B cell (primary cell): ENCODE data around the gene BMP2K. TPM values are rescaled to one million over a fixed set of nuclear protein-coding genes. Genes with fewer than 3 reads are reported as not detected.
A peak's percentile ranks its signal among the peaks of the same experiment; 100 is the strongest.

Experiments used
- ATAC-seq: fragments of 200-7000 bp; cut with Tn5 transposase; one replicate; pipeline ENCODE4 v1.10.0; 2021; ENCODE audit warnings: low read depth, mild to moderate bottlenecking, moderate number of reproducible peaks, moderate library complexity
- CTCF ChIA-PET: fragments of 350-600 bp; sonication (Branson Sonifier 250); formaldehyde crosslinking; loops from one replicate; lab custom pipeline; 2021; ENCODE audit warnings: antibody characterized with exemption, inconsistent platforms; lab: Charles Lee
- POLR2A ChIA-PET: fragments of 350-600 bp; sonication (Branson Sonifier 250); formaldehyde crosslinking; loops from one replicate; lab custom pipeline; 2021; ENCODE audit warnings: antibody characterized with exemption; lab: Charles Lee
- DNase-seq: peaks from one replicate; pipeline ENCODE4 v3.0.0; 2013
- H2AFZ ChIP-seq: 2 replicates; pipeline ENCODE4 v1.6.1; 2012; ENCODE audit warnings: mild to moderate bottlenecking, low read depth, low read length; ENCODE audit not compliant: insufficient read depth, poor library complexity, severe bottlenecking
- H3K27ac ChIP-seq, 2 donors: 1 replicate in 1 of 2; 2 replicates in 1 of 2; pipeline ENCODE4 v1.5.1; 2012 to 2013; ENCODE audit warnings: low read length in 2 of 2, mild to moderate bottlenecking in 2 of 2, moderate library complexity in 1 of 2
- H3K27me3 ChIP-seq, 4 experiments: fragments of 200-600 bp in 1 of 4; sonication (generic) in 1 of 4; replicated peaks in 1 of 4; 1 replicate in 2 of 4; 2 replicates in 2 of 4; pipeline versions ENCODE4 v1.6.1 to v1.7.0; 2013 to 2016; ENCODE audit warnings: low read length in 3 of 4, mild to moderate bottlenecking in 2 of 4, mixed read lengths in 1 of 4, moderate library complexity in 1 of 4; ENCODE audit not compliant: insufficient read depth in 4 of 4, control insufficient read depth in 3 of 4; ENCODE audit errors: control extremely low read depth in 1 of 4
- H3K36me3 ChIP-seq, 2 experiments: replicated peaks in 1 of 2; 1 replicate in 1 of 2; 2 replicates in 1 of 2; pipeline versions ENCODE4 v1.6.1 to v1.7.1; 2013; ENCODE audit warnings: low read length in 1 of 2; ENCODE audit not compliant: insufficient read depth in 2 of 2, control insufficient read depth in 1 of 2; ENCODE audit errors: control extremely low read depth in 1 of 2, extremely low read depth in 1 of 2
- H3K4me1 ChIP-seq, 2 donors: fragments of 200-600 bp in 1 of 2; sonication (generic) in 1 of 2; 1 replicate in 1 of 2; 2 replicates in 1 of 2; pipeline versions ENCODE4 v1.5.1 to v1.6.1; 2013 to 2017; ENCODE audit warnings: low read length in 2 of 2; ENCODE audit not compliant: control insufficient read depth in 2 of 2, insufficient read depth in 2 of 2
- H3K4me2 ChIP-seq: replicated peaks from 2 replicates; pipeline ENCODE3; 2012; ENCODE audit warnings: mild to moderate bottlenecking, low read depth, low read length; ENCODE audit not compliant: poor library complexity, severe bottlenecking
- H3K4me3 ChIP-seq, 5 experiments: fragments of 200-600 bp in 1 of 5; sonication (generic) in 1 of 5; 1 replicate in 3 of 5; 2 replicates in 2 of 5; pipeline versions ENCODE4 v1.5.1 to v1.7.0; 2011 to 2016; ENCODE audit warnings: low read length in 4 of 5, mild to moderate bottlenecking in 4 of 5, low read depth in 2 of 5, control low read depth in 1 of 5, moderate library complexity in 1 of 5; ENCODE audit not compliant: insufficient read depth in 1 of 5; ENCODE audit errors: control extremely low read depth in 1 of 5, extremely low read depth in 1 of 5
- H3K79me2 ChIP-seq: fragments of 200-600 bp; sonication (generic); one replicate; pipeline ENCODE4 v1.6.0; 2016; ENCODE audit warnings: low read length; ENCODE audit not compliant: control insufficient read depth, insufficient read depth
- H3K9ac ChIP-seq: fragments of 200-600 bp; sonication (generic); 2 replicates; pipeline ENCODE4 v1.6.1; 2017; ENCODE audit warnings: mild to moderate bottlenecking, low read length, moderate library complexity
- H3K9me3 ChIP-seq, 3 donors: one replicate each; pipeline versions ENCODE4 v1.6.1 to v1.7.1; 2013; ENCODE audit warnings: low read length in 2 of 3; ENCODE audit not compliant: control insufficient read depth in 2 of 3, insufficient read depth in 1 of 3; ENCODE audit errors: control extremely low read depth in 1 of 3
- H4K20me1 ChIP-seq: 2 replicates; pipeline ENCODE4 v1.6.0; 2012; ENCODE audit warnings: mild to moderate bottlenecking, low read length; ENCODE audit not compliant: insufficient read depth, control insufficient read depth, poor library complexity, severe bottlenecking
- H3K27ac Mint-ChIP-seq: one replicate; pipeline ENCODE4 v1.8.0; 2021; ENCODE audit warnings: mixed read lengths
- H3K27me3 Mint-ChIP-seq: one replicate; pipeline ENCODE4 v1.8.0; 2021; ENCODE audit warnings: mixed read lengths
- H3K4me1 Mint-ChIP-seq: one replicate; pipeline ENCODE4 v1.8.0; 2021; ENCODE audit warnings: mixed read lengths
- H3K4me3 Mint-ChIP-seq: one replicate; pipeline ENCODE4 v1.8.0; 2021; ENCODE audit warnings: mixed read lengths
- H3K9me3 Mint-ChIP-seq: one replicate; pipeline ENCODE4 v1.8.0; 2022; ENCODE audit warnings: mixed read lengths; ENCODE audit not compliant: insufficient read depth
- CTCF ChIP-seq: fragments of 200-600 bp; IDR thresholded peaks from one replicate; pipeline ENCODE4 v1.8.0; 2022; ENCODE audit warnings: antibody characterized with exemption, mild to moderate bottlenecking
- EZH2 ChIP-seq: IDR thresholded peaks from 2 replicates; pipeline ENCODE4 v1.6.1; 2012; ENCODE audit warnings: borderline replicate concordance, low read depth, mild to moderate bottlenecking, moderate library complexity, low read length; ENCODE audit not compliant: insufficient read depth, poor library complexity, severe bottlenecking
- WGBS: methylation state at CpG from one replicate; pipeline ENCODE4 v1.1.5; 2013; ENCODE audit warnings: missing lambda C conversion rate; ENCODE audit not compliant: insufficient coverage; 5-methylcytosine and 5-hydroxymethylcytosine counted together
- intact Hi-C: fragments of 100-400 bp; cut with micrococcal nuclease; formaldehyde crosslinking; loops from one replicate; pipeline ENCODE4 v1.10.0; 2022
- polyA plus RNA-seq: library from polyadenylated mRNA; depleted of rRNA; stranded (reverse); fragments of >200 nt; gene quantifications from 2 replicates; pipeline ENCODE4 v1.2.3, GENCODE V29; 2012
- total RNA-seq, 2 donors: library from RNA; stranded (reverse); fragments of 120-200 nt in 1 of 2; gene quantifications; 1 replicate in 1 of 2; 2 replicates in 1 of 2; pipeline versions ENCODE4 v1.2.3 to v1.2.4, GENCODE V29; 2013 to 2022

Gene BMP2K
- total and polyA plus RNA-seq, 2 donors (not counting 1 experiment from before 2014, with no cell fraction given): 59.1 to 117 TPM

GRCh38 chr4:78757574-78757973, 18.6 kb upstream of the BMP2K start:
- H4K20me1 ChIP-seq: no peaks in the 10 kb centered on the region
- peaks cover 27 to 41% of the 10 kb centered on the region in 2 donors for H3K4me1 ChIP-seq
- H3K4me2 ChIP-seq: peak overlapping the region; percentile 43
- H3K27me3 ChIP-seq: no peaks in the 10 kb centered on the region
- ChIA-PET POLR2A (interaction anchor here (1.0 kb wide), 1 partner anchor 9 kb away, joined by 3 read pairs; no protein-coding TSS in a partner anchor), CTCF (interaction anchor here (1.1 to 1.2 kb wide), 2 partner anchors 48 to 91 kb away, joined by 3 read pairs; no protein-coding TSS in a partner anchor)
- peaks cover 47% of the 10 kb centered on the region for H3K4me1 Mint-ChIP-seq
- TF ChIP-seq CTCF (no peak), EZH2 (no peak)
- DNase-seq: no peak
- no peak overlapping the region for H2AFZ ChIP-seq
- H3K9ac ChIP-seq: no peak overlapping the region
- no peaks in the 10 kb centered on the region for H3K36me3 ChIP-seq
- H3K9me3 Mint-ChIP-seq: no peaks in the 10 kb centered on the region
- H3K4me3 ChIP-seq: peak overlapping the region in 1 of 5 experiments; percentile 33
- H3K9me3 ChIP-seq: peaks cover 0 to 4% (median 0%) of the 10 kb centered on the region in 3 donors
- WGBS: no CpG with 5 or more reads among the region's 1 CpG
- no peaks in the 10 kb centered on the region for H3K27me3 Mint-ChIP-seq
- intact Hi-C loops: no loop called here
- H3K4me3 Mint-ChIP-seq: peak overlapping the region; percentile 19
- peaks cover 9% of the 10 kb centered on the region for H3K79me2 ChIP-seq
- H3K27ac Mint-ChIP-seq: peak overlapping the region; percentile 56
- no peak for ATAC-seq
- no peak overlapping the region for H3K27ac ChIP-seq

GRCh38 chr4:78758085-78758484, 18.1 kb upstream of the BMP2K start:
- CTCF ChIA-PET: interaction anchor here (0.7 to 1.1 kb wide), 2 partner anchors 26 to 91 kb away, joined by 3 to 4 read pairs; no protein-coding TSS in a partner anchor
- Histone ChIP-seq H3K79me2 (peaks cover 9% of the 10 kb centered on the region), H3K9ac (no peak overlapping the region), H2AFZ (no peak overlapping the region), H4K20me1 (no peaks in the 10 kb centered on the region), H3K4me3 (no peak overlapping the region), H3K4me1 (peaks cover 23 to 36% of the 10 kb centered on the region in 2 donors), H3K27ac (no peak overlapping the region), H3K27me3 (no peaks in the 10 kb centered on the region), H3K4me2 (no peak overlapping the region), H3K9me3 (peaks cover 0 to 4% (median 0%) of the 10 kb centered on the region in 3 donors), H3K36me3 (no peaks in the 10 kb centered on the region)
- Mint-ChIP-seq H3K27ac (no peak overlapping the region), H3K27me3 (no peaks in the 10 kb centered on the region), H3K4me1 (peaks cover 42% of the 10 kb centered on the region), H3K9me3 (no peaks in the 10 kb centered on the region), H3K4me3 (no peak overlapping the region)
- intact Hi-C loops: no loop called here
- TF ChIP-seq CTCF (no peak), EZH2 (no peak)
- DNase-seq (no peak), ATAC-seq (no peak)
- WGBS: no CpG with 5 or more reads among the region's 1 CpG
- POLR2A ChIA-PET: interaction anchor here (1.0 kb wide), 1 partner anchor 9 kb away, joined by 3 read pairs; no protein-coding TSS in a partner anchor
